Breast epithelium (tissue), 4 donors: Measurements from ENCODE around the gene CELF1. TPM values are rescaled to one million over a fixed set of nuclear protein-coding genes. Genes with fewer than 3 reads are reported as not detected.

Experiments
- DNase-seq, 2 donors: peaks; one replicate each; pipeline ENCODE4 v3.0.0-alpha.2; 2019; ENCODE audit warnings: low spot score in 2 of 2
- H3K27ac ChIP-seq, 2 donors: fragments of 200-600 bp; sonication (generic) in 1 of 2; one replicate each; pipeline ENCODE4 v1.5.1; 2016 to 2019; ENCODE audit warnings: mild to moderate bottlenecking in 1 of 2
- H3K27me3 ChIP-seq, 2 donors: fragments of 200-600 bp; sonication (generic) in 1 of 2; one replicate each; pipeline versions ENCODE4 v1.5.1 to v1.6.0; 2017 to 2019; ENCODE audit warnings: control low read depth in 1 of 2, mild to moderate bottlenecking in 1 of 2
- H3K36me3 ChIP-seq: fragments of 200-600 bp; one replicate; pipeline ENCODE4 v1.5.1; 2019
- H3K4me1 ChIP-seq, 2 donors: fragments of 200-600 bp; sonication (generic); one replicate each; pipeline ENCODE4 v1.5.1; 2016 to 2019; ENCODE audit warnings: control low read depth in 1 of 2
- H3K4me3 ChIP-seq, 3 donors: fragments of 200-600 bp; sonication (generic); 1 replicate in 2 of 3; 2 replicates in 1 of 3; pipeline ENCODE4 v1.5.1; 2016 to 2019; ENCODE audit warnings: mild to moderate bottlenecking in 3 of 3, moderate library complexity in 2 of 3
- H3K9me3 ChIP-seq, 2 donors: fragments of 200-600 bp; sonication (generic) in 1 of 2; one replicate each; pipeline ENCODE4 v1.5.1; 2016 to 2019; ENCODE audit warnings: control low read depth in 1 of 2
- POLR2A ChIP-seq: fragments of 450-650 bp; IDR thresholded peaks from one replicate; pipeline ENCODE4 v1.6.1; 2016; ENCODE audit warnings: antibody characterized with exemption, mild to moderate bottlenecking, moderate library complexity
- POLR2AphosphoS5 ChIP-seq, 3 donors: sonication (generic); formaldehyde crosslinking; IDR thresholded peaks; one replicate each; pipeline ENCODE4 v1.6.1; 2017; ENCODE audit warnings: antibody characterized with exemption in 3 of 3
- intact Hi-C: fragments of 100-400 bp; cut with DNase I; formaldehyde crosslinking; loops from one replicate; pipeline ENCODE4 v1.15.1; 2023; ENCODE audit warnings: low total_unique reads
- total RNA-seq, 3 donors: library from RNA; depleted of rRNA; stranded (reverse); fragments of >200 nt; gene quantifications; one replicate each; pipeline ENCODE4 v1.1.0, GENCODE V29; 2016
- TF ChIP-seq, protein P1 (sequence below), 3 donors: fragments of 450-650 bp; IDR thresholded peaks; one replicate each; pipeline ENCODE4 v1.5.1; 2016 to 2017; ENCODE audit warnings: antibody characterized with exemption in 3 of 3, mild to moderate bottlenecking in 3 of 3, moderate library complexity in 3 of 3

The CELF1 gene
- total RNA-seq, 3 donors from 2014 or later: 94.1 to 117 (median 114) TPM

DNA sequence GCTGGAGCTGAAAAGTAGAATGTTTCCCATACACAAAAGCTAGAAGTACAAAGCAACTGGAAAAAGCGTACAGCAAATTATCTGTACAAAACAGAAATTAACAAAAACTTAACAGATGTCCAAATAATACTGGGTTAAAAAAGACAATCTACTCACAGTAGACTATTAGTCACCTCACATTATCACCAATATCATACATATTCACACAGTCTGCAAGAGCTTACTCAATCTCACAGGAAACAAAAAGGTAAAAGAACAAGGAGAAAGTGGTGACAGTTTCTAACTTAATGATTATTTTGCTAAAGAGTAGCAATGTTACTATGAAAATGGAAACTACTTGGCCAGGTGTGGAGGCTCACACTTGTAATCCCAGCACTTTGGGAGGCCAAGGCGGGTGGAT, 11.9 kb downstream of the CELF1 start:
- TF ChIP-seq, protein P1, sequence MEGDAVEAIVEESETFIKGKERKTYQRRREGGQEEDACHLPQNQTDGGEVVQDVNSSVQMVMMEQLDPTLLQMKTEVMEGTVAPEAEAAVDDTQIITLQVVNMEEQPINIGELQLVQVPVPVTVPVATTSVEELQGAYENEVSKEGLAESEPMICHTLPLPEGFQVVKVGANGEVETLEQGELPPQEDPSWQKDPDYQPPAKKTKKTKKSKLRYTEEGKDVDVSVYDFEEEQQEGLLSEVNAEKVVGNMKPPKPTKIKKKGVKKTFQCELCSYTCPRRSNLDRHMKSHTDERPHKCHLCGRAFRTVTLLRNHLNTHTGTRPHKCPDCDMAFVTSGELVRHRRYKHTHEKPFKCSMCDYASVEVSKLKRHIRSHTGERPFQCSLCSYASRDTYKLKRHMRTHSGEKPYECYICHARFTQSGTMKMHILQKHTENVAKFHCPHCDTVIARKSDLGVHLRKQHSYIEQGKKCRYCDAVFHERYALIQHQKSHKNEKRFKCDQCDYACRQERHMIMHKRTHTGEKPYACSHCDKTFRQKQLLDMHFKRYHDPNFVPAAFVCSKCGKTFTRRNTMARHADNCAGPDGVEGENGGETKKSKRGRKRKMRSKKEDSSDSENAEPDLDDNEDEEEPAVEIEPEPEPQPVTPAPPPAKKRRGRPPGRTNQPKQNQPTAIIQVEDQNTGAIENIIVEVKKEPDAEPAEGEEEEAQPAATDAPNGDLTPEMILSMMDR (IDR thresholded peaks at IDR 0.05): no peak
- TF ChIP-seq POLR2A (no peak), POLR2AphosphoS5 (IDR thresholded peaks at IDR 0.05) (no peak)
- H3K27me3 ChIP-seq: no peaks in the 10 kb centered on the region
- H3K27ac ChIP-seq: no peak overlapping the region
- DNase-seq: no peak
- H3K9me3 ChIP-seq: no peaks in the 10 kb centered on the region
- peaks cover 3 to 7% of the 10 kb centered on the region in 2 donors for H3K4me1 ChIP-seq
- no peaks in the 10 kb centered on the region for H3K36me3 ChIP-seq
- intact Hi-C loops: no loop called here
- no peak overlapping the region for H3K4me3 ChIP-seq

DNA sequence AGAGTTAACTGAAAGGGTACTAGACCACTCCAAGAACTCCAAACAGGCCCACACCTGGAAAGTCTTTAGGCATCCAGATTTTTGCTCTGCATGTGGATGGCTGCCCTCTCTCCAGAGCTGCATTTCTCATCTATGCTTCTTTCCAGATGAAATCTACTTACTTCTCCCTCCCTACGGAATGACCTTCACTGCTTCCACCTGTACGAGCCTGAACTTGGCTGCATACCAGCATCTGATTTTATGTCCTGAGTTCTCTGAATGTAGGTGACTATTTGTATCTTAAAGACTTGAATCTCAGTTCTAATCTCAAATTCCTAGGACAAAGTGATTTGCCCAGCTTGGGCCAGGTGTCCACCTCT, 13.3 kb downstream of the CELF1 start:
- Histone ChIP-seq H3K4me3 (no peak overlapping the region), H3K36me3 (no peaks in the 10 kb centered on the region), H3K27me3 (no peaks in the 10 kb centered on the region), H3K9me3 (no peaks in the 10 kb centered on the region), H3K4me1 (peaks cover 3 to 7% of the 10 kb centered on the region in 2 donors), H3K27ac (no peak overlapping the region)
- DNase-seq: no peak
- TF ChIP-seq, protein P1 (IDR thresholded peaks at IDR 0.05): no peak
- TF ChIP-seq POLR2A (no peak), POLR2AphosphoS5 (IDR thresholded peaks at IDR 0.05) (no peak)
- intact Hi-C loops: loop anchor here (1.0 kb wide), 1 partner anchor 10 kb away; no protein-coding TSS in a partner anchor

DNA sequence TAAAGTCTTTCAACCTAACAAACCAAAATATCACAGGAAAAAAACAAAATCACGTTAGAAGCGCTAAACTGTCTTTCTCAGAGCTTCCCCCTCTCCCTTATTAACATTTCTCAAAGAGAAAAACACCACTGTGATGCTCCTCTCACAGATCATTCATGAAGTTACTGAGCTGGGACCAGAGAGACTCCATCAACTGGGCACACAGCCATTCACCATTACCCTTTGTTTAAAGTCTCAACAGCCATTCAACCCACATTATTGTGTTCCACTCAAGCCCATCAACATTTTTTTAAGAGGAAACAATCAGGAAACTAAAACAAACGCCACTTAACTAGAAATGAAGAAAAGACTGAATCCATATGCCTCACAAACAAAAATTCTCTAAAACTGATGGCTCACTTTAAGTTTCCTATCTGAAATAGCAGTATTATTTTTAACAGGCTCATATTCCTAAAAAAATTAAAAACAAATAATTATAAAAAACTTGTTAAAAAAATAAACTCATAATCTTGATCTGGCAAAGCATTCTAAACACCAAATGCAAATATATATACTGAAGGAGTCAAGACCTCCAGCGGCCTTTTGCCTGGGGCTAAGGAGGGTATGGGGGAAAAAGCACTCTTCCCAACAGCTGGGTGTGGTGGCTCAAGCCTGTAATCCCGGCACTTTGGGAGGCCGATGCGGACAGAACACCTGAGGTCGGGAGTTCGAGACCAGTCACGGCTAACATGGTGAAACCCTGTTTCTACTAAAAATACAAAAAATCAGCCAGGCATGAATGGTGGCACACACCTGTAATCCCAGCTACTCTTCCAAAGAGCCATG, 14.0 kb downstream of the CELF1 start:
- H3K4me1 ChIP-seq: peaks cover 3 to 7% of the 10 kb centered on the region in 2 donors
- H3K9me3 ChIP-seq: no peaks in the 10 kb centered on the region
- no peak for DNase-seq
- H3K27ac ChIP-seq: no peak overlapping the region
- intact Hi-C loops: no loop called here
- no peaks in the 10 kb centered on the region for H3K36me3 ChIP-seq
- H3K4me3 ChIP-seq: no peak overlapping the region
- H3K27me3 ChIP-seq: no peaks in the 10 kb centered on the region
- TF ChIP-seq, protein P1 (IDR thresholded peaks at IDR 0.05): no peak
- TF ChIP-seq POLR2A (no peak), POLR2AphosphoS5 (IDR thresholded peaks at IDR 0.05) (no peak)

DNA sequence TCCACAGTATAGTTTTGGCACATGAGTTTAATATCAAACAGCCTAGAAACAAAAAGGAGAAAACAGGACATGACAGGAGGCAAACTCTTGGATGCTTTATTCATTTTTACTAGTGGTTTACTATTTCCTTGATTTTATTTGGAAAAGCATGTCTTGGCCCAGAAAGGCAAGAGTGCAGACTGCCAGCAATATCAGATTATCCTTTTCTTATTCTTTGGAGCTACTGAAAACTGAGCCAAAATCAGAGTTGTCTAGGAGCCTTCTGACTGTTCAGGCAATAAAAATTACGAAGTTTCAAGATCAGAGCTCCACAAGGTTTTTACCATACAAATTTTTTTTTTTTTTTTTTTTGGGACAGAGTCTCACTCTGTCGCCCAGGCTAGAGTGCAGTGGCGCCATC, 16.0 kb downstream of the CELF1 start:
- H3K4me3 ChIP-seq: no peak overlapping the region
- DNase-seq: no peak
- no peaks in the 10 kb centered on the region for H3K9me3 ChIP-seq
- no peak overlapping the region for H3K27ac ChIP-seq
- TF ChIP-seq, protein P1 (IDR thresholded peaks at IDR 0.05): no peak
- TF ChIP-seq POLR2AphosphoS5 (IDR thresholded peaks at IDR 0.05) (no peak), POLR2A (no peak)
- no peaks in the 10 kb centered on the region for H3K27me3 ChIP-seq
- no peaks in the 10 kb centered on the region for H3K36me3 ChIP-seq
- intact Hi-C loops: no loop called here
- H3K4me1 ChIP-seq: peaks cover 3 to 13% of the 10 kb centered on the region in 2 donors

DNA sequence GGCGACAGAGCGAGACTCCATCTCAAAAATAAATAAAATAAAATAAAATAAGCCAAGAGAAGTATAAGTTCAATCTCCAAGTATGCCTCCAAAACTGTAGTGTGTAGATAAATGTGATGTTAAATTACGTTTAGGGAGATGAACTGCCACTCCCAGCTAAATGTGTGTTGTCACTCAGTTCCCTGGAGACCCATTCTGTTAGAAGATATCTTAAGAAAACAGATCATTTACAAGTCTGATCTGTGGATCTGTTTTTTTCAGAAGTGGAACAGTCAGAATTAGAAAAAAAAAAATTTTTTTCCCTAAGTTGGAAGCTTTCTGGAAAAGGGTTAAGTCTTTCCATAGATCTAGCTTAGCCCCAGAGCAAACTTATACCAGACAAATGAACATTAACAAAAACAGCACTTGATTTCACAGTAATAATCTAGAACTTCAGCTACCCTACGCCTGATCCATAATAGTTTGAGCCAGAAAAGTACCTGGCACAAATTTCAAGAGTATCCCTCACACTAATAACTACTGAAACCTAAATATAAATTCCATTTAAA, 18.2 kb downstream of the CELF1 start:
- no peak for DNase-seq
- TF ChIP-seq, protein P1 (IDR thresholded peaks at IDR 0.05): no peak
- TF ChIP-seq POLR2AphosphoS5 (IDR thresholded peaks at IDR 0.05) (no peak), POLR2A (no peak)
- no peaks in the 10 kb centered on the region for H3K9me3 ChIP-seq
- H3K4me3 ChIP-seq: no peak overlapping the region
- intact Hi-C loops: loop anchor here (1.0 kb wide), 1 partner anchor 9 kb away; no protein-coding TSS in a partner anchor
- H3K4me1 ChIP-seq: peaks cover 1 to 10% of the 10 kb centered on the region in 2 donors
- no peaks in the 10 kb centered on the region for H3K36me3 ChIP-seq
- no peaks in the 10 kb centered on the region for H3K27me3 ChIP-seq
- no peak overlapping the region for H3K27ac ChIP-seq
